Stimulated activated naive B cell treated with anti-CD40 and anti-IgM and Interleukin-4, amounts not matched to agents 10 μg/mL and 1 μg/mL and 100 μg/mL, for 72 hours (primary cell): ENCODE results near the gene PI4K2B.
A peak's percentile ranks its signal among the peaks of the same experiment; 100 is the strongest.
"Not testable (repeated sequence)": the region's sequence is repeated elsewhere in the genome, so short reads cannot be mapped to it uniquely, and the experiment has no call there.

Source experiments
- ATAC-seq, 2 donors: fragments of 150-1000 bp; cut with Tn5 transposase; replicated peaks; 2 replicates each; pipeline ENCODE4 v1.10.0; 2021; ENCODE audit warnings: moderate library complexity in 1 of 2
- DNase-seq: peaks from one replicate; pipeline ENCODE4 v3.0.0; 2021
- H3K27ac Mint-ChIP-seq: one replicate; pipeline ENCODE4 v1.8.0; 2022; ENCODE audit warnings: mild to moderate bottlenecking, mixed read lengths
- H3K27me3 Mint-ChIP-seq, 2 donors: one replicate each; pipeline ENCODE4 v1.8.0; 2022; ENCODE audit warnings: mixed read lengths in 2 of 2
- H3K36me3 Mint-ChIP-seq, 2 donors: one replicate each; pipeline ENCODE4 v1.8.0; 2022; ENCODE audit warnings: mixed read lengths in 2 of 2, mild to moderate bottlenecking in 1 of 2
- H3K4me1 Mint-ChIP-seq, 2 donors: one replicate each; pipeline ENCODE4 v1.8.0; 2022; ENCODE audit warnings: mixed read lengths in 2 of 2, mild to moderate bottlenecking in 1 of 2
- H3K4me3 Mint-ChIP-seq, 2 donors: one replicate each; pipeline ENCODE4 v1.8.0; 2022; ENCODE audit warnings: mild to moderate bottlenecking in 2 of 2, mixed read lengths in 2 of 2, moderate library complexity in 1 of 2
- H3K9me3 Mint-ChIP-seq, 2 donors: one replicate each; pipeline ENCODE4 v1.8.0; 2022; ENCODE audit warnings: mixed read lengths in 2 of 2, mild to moderate bottlenecking in 1 of 2

The PI4K2B gene

GRCh38 chr4:25234390-25235370 is 847 bp downstream of the PI4K2B start:
- Mint-ChIP-seq H3K27ac (peak overlapping the region; percentile 98), H3K4me3 (peak overlapping the region; percentile 91 to 92), H3K9me3 (peaks cover 4 to 8% of the 10 kb centered on the region in 2 donors), H3K27me3 (no peaks in the 10 kb centered on the region), H3K4me1 (peaks cover 15 to 38% of the 10 kb centered on the region in 2 donors), H3K36me3 (peaks cover 13 to 28% of the 10 kb centered on the region in 2 donors)
- ATAC-seq (peak; percentile 64 to 65), DNase-seq (peak; percentile 44)

- H3K27ac Mint-ChIP-seq: peak overlapping the region; percentile 98
- H3K27me3 Mint-ChIP-seq: no peaks in the 10 kb centered on the region
- DNase-seq: no peak
- no peak for ATAC-seq
- peak overlapping the region; percentile 91 to 92 for H3K4me3 Mint-ChIP-seq
- H3K9me3 Mint-ChIP-seq: peaks cover 4 to 8% of the 10 kb centered on the region in 2 donors
- H3K4me1 Mint-ChIP-seq: peaks cover 22 to 45% of the 10 kb centered on the region in 2 donors
- peaks cover 13 to 23% of the 10 kb centered on the region in 2 donors for H3K36me3 Mint-ChIP-seq
Observed at GRCh38 chr4:25235401-25235800, 1.6 kb downstream of the PI4K2B start.

- H3K9me3 Mint-ChIP-seq: not testable (repeated sequence)
Observed at GRCh38 chr4:25236030-25236429, 2.2 kb downstream of the PI4K2B start.

GRCh38 chr4:25236971-25237370 is 3.1 kb downstream of the PI4K2B start:
- no peak for ATAC-seq
- peaks cover 2 to 4% of the 10 kb centered on the region in 2 donors for H3K9me3 Mint-ChIP-seq
- H3K4me3 Mint-ChIP-seq: no peak overlapping the region
- peaks cover 31 to 51% of the 10 kb centered on the region in 2 donors for H3K4me1 Mint-ChIP-seq
- no peak overlapping the region for H3K27ac Mint-ChIP-seq
- no peaks in the 10 kb centered on the region for H3K27me3 Mint-ChIP-seq
- no peak for DNase-seq
- H3K36me3 Mint-ChIP-seq: peaks cover 10 to 16% of the 10 kb centered on the region in 2 donors

More at GRCh38 chr4:25236030-25236429, 2.2 kb downstream of the PI4K2B start:
- Mint-ChIP-seq H3K36me3 (peaks cover 12 to 18% of the 10 kb centered on the region in 2 donors), H3K4me1 (peaks cover 26 to 49% of the 10 kb centered on the region in 2 donors)
- DNase-seq, H3K27ac Mint-ChIP-seq, H3K27me3 Mint-ChIP-seq, ATAC-seq, H3K4me3 Mint-ChIP-seq: not testable (repeated sequence)

- H3K27ac Mint-ChIP-seq: no peak overlapping the region
- no peak overlapping the region for H3K4me3 Mint-ChIP-seq
- ATAC-seq: no peak
- H3K4me1 Mint-ChIP-seq: peaks cover 34 to 55% of the 10 kb centered on the region in 2 donors
- peaks cover 10 to 16% of the 10 kb centered on the region in 2 donors for H3K36me3 Mint-ChIP-seq
- H3K27me3 Mint-ChIP-seq: no peaks in the 10 kb centered on the region
- DNase-seq: no peak
- peaks cover 2 to 4% of the 10 kb centered on the region in 2 donors for H3K9me3 Mint-ChIP-seq
Observed at GRCh38 chr4:25238052-25238451, 4.2 kb downstream of the PI4K2B start.

GRCh38 chr4:25239528-25239927 is 5.7 kb downstream of the PI4K2B start:
- H3K9me3 Mint-ChIP-seq, H3K27me3 Mint-ChIP-seq, DNase-seq, ATAC-seq: not testable (repeated sequence)
- H3K4me1 Mint-ChIP-seq: peaks cover 32 to 56% of the 10 kb centered on the region in 2 donors
- peaks cover 9 to 24% of the 10 kb centered on the region in 2 donors for H3K36me3 Mint-ChIP-seq
- H3K4me3 Mint-ChIP-seq: peak overlapping the region in 1 of 2 donors; percentile 37
- H3K27ac Mint-ChIP-seq: peak overlapping the region; percentile 21

GRCh38 chr4:25240754-25241210 is 6.9 kb downstream of the PI4K2B start:
- ATAC-seq (peak; percentile 90 to 91), DNase-seq (peak; percentile 54)
- Mint-ChIP-seq H3K9me3 (peaks cover 8 to 11% of the 10 kb centered on the region in 2 donors), H3K4me3 (peak overlapping the region; percentile 49 to 51), H3K27ac (peak overlapping the region; percentile 1), H3K4me1 (peaks cover 28 to 50% of the 10 kb centered on the region in 2 donors), H3K36me3 (peaks cover 19 to 34% of the 10 kb centered on the region in 2 donors)
- not testable (repeated sequence) for H3K27me3 Mint-ChIP-seq

GRCh38 chr4:25242195-25242594 is 8.4 kb downstream of the PI4K2B start:
- peaks cover 27 to 41% of the 10 kb centered on the region in 2 donors for H3K36me3 Mint-ChIP-seq
- not testable (repeated sequence) for DNase-seq, H3K27ac Mint-ChIP-seq, ATAC-seq, H3K4me3 Mint-ChIP-seq, H3K27me3 Mint-ChIP-seq
- peaks cover 31 to 54% of the 10 kb centered on the region in 2 donors for H3K4me1 Mint-ChIP-seq
- peaks cover 8 to 11% of the 10 kb centered on the region in 2 donors for H3K9me3 Mint-ChIP-seq

GRCh38 chr4:25245181-25245580 is 11.3 kb downstream of the PI4K2B start:
- H3K27me3 Mint-ChIP-seq: no peaks in the 10 kb centered on the region
- no peak overlapping the region for H3K4me3 Mint-ChIP-seq
- no peak for DNase-seq
- no peak for ATAC-seq
- peaks cover 8 to 10% of the 10 kb centered on the region in 2 donors for H3K9me3 Mint-ChIP-seq
- no peak overlapping the region for H3K27ac Mint-ChIP-seq
- peaks cover 25 to 52% of the 10 kb centered on the region in 2 donors for H3K4me1 Mint-ChIP-seq
- H3K36me3 Mint-ChIP-seq: peaks cover 32 to 36% of the 10 kb centered on the region in 2 donors

GRCh38 chr4:25246680-25247611 is 13.1 kb downstream of the PI4K2B start:
- Mint-ChIP-seq H3K4me1 (peaks cover 24 to 55% of the 10 kb centered on the region in 2 donors), H3K27ac (no peak overlapping the region), H3K4me3 (no peak overlapping the region), H3K9me3 (peaks cover 8 to 10% of the 10 kb centered on the region in 2 donors), H3K36me3 (peaks cover 34 to 42% of the 10 kb centered on the region in 2 donors), H3K27me3 (no peaks in the 10 kb centered on the region)
- no peak for DNase-seq
- ATAC-seq: no peak

- not testable (repeated sequence) for H3K27me3 Mint-ChIP-seq, ATAC-seq, H3K27ac Mint-ChIP-seq, DNase-seq, H3K4me3 Mint-ChIP-seq
- H3K4me1 Mint-ChIP-seq: peaks cover 23 to 61% of the 10 kb centered on the region in 2 donors
- peaks cover 8 to 10% of the 10 kb centered on the region in 2 donors for H3K9me3 Mint-ChIP-seq
- H3K36me3 Mint-ChIP-seq: peaks cover 34 to 40% of the 10 kb centered on the region in 2 donors
Observed at GRCh38 chr4:25248875-25249274, 15.0 kb downstream of the PI4K2B start.

- H3K27me3 Mint-ChIP-seq, DNase-seq: not testable (repeated sequence)
- peaks cover 34% of the 10 kb centered on the region in 2 donors for H3K36me3 Mint-ChIP-seq
Observed at GRCh38 chr4:25249494-25249893, 15.7 kb downstream of the PI4K2B start.

GRCh38 chr4:25252230-25253070 is 18.6 kb downstream of the PI4K2B start:
- peaks cover 18 to 28% of the 10 kb centered on the region in 2 donors for H3K36me3 Mint-ChIP-seq
- H3K9me3 Mint-ChIP-seq: peaks cover 0 to 3% of the 10 kb centered on the region in 2 donors
- no peak overlapping the region for H3K27ac Mint-ChIP-seq
- H3K27me3 Mint-ChIP-seq: no peaks in the 10 kb centered on the region
- no peak overlapping the region for H3K4me3 Mint-ChIP-seq
- DNase-seq (no peak), ATAC-seq (peak in 1 of 2 donors; percentile 10)
- H3K4me1 Mint-ChIP-seq: peaks cover 15 to 44% of the 10 kb centered on the region in 2 donors

More at GRCh38 chr4:25249494-25249893, 15.7 kb downstream of the PI4K2B start:
- Mint-ChIP-seq H3K4me1 (peaks cover 23 to 57% of the 10 kb centered on the region in 2 donors), H3K9me3 (peaks cover 6 to 10% of the 10 kb centered on the region in 2 donors)
- not testable (repeated sequence) for H3K4me3 Mint-ChIP-seq, H3K27ac Mint-ChIP-seq, ATAC-seq
